H1 (cell line): ENCODE data around the gene TK2. TPM values are rescaled to one million over a fixed set of nuclear protein-coding genes. Genes with fewer than 3 reads are reported as not detected.

ENCODE experiments used
- ASH2L ChIP-seq: fragments of 200-600, 300-600 bp; sonication (generic); IDR thresholded peaks from one replicate; pipeline ENCODE4 v1.7.1; 2017; ENCODE audit warnings: low read length
- CTBP2 ChIP-seq: IDR thresholded peaks from 2 replicates; pipeline ENCODE4 v1.7.0; 2011; ENCODE audit warnings: borderline replicate concordance, mild to moderate bottlenecking, moderate library complexity, mixed read lengths, low read length; ENCODE audit not compliant: insufficient read depth, insufficient read length
- MAX ChIP-seq: IDR thresholded peaks from 2 replicates; pipeline ENCODE4 v1.6.1; 2012; ENCODE audit warnings: inconsistent platforms
- polyA plus RNA-seq, 7 experiments: library from polyadenylated mRNA; depleted of rRNA in 3 of 7; stranded (reverse) in 5 of 7; unstranded in 2 of 7; fragments of >200 nt in 5 of 7; fragments of 200-250 nt in 2 of 7; gene quantifications; 1 replicate in 5 of 7; 2 replicates in 1 of 7; 4 replicates in 1 of 7; pipeline versions ENCODE4 v1.2.1 to v1.2.3, GENCODE V29; 2011 to 2013; ENCODE audit warnings: missing spikeins in 2 of 7, mixed read lengths in 2 of 7
- total RNA-seq: library from RNA; stranded (reverse); fragmentation: NEBNext Ultra II Directional; extraction: Animal tissue kit (Norgen Biotek cat#: 25700); gene quantifications from 2 replicates; pipeline ENCODE4 v1.2.1, GENCODE V29; 2021

The TK2 gene
- total and polyA plus RNA-seq, 2 of the 8 experiments (the other 6 are each of a cell fraction or from before 2014, with no cell fraction given) = 2.7 to 3.6 TPM

- TF ChIP-seq CTBP2 (no peak), MAX (no peak), ASH2L (no peak)
Measured at GRCh38 chr16:66569827-66570405, 20.0 kb upstream of the TK2 start (continued).
